ENCODE measurements around the gene SPNS2. TPM values are rescaled to one million over a fixed set of nuclear protein-coding genes. Genes with fewer than 3 reads are reported as not detected.

Gene SPNS2
- total RNA-seq, 1 donor from 2014 or later, result 11.0 TPM

DNA sequence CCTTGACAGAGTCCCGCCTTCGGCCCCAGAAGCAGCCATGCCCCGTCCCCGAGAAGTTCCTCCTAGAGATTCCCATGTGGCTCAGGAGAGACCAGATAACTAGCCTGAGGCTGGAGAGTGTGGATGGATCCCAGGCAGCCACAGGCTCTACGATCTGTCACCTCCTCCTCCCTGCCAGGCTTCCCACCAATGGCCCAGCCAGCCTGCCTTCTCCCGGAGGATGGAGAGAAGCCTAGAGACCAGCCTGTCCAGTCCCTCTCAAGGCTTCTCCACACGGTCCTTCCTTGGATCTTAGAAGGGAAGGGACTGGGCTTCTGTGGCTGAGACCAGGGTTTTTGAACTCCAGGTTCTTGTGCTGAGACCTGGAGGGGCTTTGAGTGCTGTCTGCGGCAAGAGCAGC is 84.0 kb downstream of the SPNS2 start:
- no peak for DNase-seq (ENCODE audit: low spot score in 2 of 2)
- FAIRE-seq, result no peak

DNA sequence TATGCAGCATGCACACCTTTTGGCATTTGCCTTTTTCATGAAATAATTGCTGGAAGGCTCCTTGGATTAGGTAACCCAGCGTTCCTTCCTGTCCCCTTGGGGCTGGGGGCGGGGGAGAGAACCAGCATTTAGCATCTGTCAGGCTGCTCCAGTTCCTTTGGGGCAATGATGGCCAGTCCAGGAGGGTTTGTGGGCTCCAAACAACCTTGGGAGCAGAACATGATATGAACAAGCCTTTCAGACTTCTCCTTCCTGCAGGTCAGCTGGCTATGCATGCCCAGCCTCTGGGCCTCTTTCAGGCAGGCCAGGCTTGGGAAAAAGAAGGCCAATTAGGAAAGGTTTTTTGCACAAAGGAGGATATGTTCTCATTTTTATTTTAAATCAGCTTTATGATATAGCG is 84.5 kb downstream of the SPNS2 start:
- no peak for FAIRE-seq

DNA sequence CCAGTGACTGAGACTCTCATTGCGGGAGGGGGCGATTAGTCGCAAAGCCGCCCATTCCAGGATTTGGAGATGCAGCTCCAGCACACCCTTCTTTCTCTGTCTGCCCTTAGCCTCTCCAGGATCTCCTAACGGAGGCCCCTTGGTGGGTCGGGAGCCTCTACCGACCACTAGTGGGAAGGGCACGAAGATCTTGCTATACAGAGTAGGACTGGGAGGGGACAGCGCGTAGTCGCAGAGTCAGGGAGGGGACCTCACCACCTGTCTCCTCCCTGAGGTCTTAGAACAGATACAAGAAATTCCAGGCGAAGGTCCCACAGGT is 85.1 kb downstream of the SPNS2 start:
- peak in 1 of 2 donors; percentile 51 for DNase-seq (ENCODE audit: low spot score in 2 of 2)
- FAIRE-seq, result no peak

More for the DNA sequence above, 84.5 kb downstream of the SPNS2 start:
- no peak for DNase-seq (ENCODE audit: low spot score in 2 of 2)

DNA sequence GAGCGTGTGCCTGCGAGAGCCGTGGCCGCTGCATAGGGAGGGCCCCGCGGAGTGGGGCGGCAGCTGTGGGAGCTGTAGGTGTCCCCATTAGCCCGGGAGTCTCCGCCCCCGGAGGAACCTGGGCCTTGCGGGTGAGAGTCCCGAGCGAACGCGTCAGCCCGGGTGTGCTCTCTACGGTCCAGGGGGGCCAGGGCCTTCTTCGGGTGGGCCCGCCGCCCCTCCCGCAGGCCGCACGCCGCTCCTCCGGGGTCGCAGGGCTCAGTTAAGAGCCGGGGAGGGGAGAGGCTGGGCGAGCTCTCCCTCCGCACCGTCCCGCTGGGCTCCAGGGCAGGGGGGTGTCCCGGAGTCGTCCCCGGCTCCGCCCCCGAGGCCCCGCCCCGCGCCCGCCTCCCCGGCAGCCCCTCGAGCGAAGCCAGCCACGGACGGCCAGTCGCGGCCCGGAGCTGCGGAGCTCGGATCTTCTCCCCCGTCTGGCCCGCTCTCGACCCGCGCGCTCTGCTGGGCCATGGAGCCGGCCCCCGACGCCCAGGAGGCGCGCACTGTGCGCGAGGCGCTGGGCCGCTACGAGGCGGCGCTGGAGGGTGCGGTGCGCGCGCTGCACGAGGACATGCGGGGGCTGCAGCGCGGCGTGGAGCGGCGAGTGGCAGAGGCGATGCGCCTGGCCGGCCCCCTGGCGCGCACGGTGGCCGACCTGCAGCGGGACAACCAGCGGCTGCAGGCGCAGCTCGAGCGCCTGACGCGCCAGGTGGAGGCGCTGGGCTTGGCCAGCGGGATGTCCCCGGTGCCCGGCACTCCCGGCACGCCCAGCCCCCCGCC is 85.6 kb downstream of the SPNS2 start, which contains the start of gene SMTNL2:
SMTNL2 (plus strand) TSS at position 429 of the 816 bp plus-strand sequence; CDS start at position 506, 77 bp downstream.
- peak in 1 of 2 donors; percentile 73 for DNase-seq (ENCODE audit: low spot score in 2 of 2)

DNA sequence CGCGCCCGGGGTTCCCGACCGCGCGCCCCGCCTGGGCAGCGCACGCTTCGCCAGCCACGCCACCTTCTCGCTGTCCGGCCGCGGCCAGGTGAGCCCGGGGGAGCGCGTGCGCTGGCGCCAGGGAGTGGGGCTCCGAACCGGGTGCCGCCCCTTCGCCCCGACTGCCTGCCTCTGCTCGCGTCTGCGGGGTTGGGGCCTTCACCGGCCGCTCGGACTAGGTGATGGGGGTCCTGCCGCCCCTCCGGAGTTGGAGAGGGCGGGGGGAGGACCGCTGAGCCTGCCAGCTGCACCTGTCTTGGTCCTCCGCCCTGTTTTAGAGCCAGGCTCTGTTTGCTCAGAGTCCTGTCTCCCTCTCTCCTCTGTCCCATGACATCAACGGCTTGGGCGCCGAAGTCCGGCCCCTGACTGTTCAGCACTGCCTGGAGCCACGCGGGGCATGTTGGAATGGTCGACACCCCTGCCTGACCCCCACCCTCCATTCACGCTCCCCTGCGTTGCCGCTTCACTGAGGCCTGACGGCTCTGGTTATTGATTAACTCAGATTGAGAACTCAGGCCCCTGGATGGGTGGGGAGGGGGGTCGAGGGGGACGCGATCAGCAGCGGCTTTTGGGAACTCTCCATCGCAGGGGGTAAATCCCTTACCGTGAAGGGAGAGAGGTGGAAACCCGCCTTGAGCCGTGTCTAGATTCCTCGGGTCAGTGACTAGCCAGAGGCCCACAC is 86.4 kb downstream of the SPNS2 start:
- DNase-seq (ENCODE audit: low spot score in 2 of 2) (no peak), FAIRE-seq (no peak)

More for the DNA sequence above, 85.6 kb downstream of the SPNS2 start, which contains the start of gene SMTNL2:
- no peak for FAIRE-seq

DNA sequence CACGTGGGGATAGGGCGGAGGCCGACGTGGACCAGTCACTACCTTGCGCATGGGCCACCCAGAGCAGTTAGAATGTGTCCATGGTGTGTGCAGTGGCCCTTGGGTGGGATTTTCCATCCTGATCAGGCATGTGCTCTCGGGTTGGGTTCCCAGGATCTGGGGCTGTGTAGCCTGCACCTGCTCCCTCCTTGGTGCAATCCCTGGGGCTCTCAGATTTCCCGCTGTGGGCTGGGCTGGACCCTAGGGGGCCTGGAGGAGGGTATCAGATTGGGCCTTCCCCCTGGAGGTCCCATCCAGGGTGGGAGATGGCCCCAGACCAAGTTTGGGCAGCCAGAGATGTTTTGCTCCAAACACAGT is 86.9 kb downstream of the SPNS2 start:
- DNase-seq (ENCODE audit: low spot score in 2 of 2) (no peak), FAIRE-seq (no peak)

DNA sequence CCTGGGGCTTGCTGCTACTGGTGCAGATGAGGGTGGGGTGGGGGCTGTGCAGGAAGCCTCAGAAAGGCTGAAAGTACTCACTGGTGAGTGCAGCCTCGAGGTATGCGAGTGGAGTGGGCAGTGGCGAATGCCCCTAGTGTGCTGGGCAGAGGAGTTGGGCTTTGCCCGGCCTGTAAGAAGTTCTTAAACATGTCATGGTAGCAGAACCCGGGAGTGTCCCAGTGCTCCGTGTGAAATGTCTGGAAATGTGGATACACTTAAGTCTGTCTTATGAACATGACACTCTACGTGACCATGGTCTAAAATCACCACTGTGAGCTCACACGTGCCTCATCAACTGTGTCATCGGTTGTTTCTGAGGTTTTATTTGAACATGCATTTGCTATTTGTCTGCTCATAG is 87.4 kb downstream of the SPNS2 start:
- DNase-seq (ENCODE audit: low spot score in 2 of 2) (no peak), FAIRE-seq (no peak)

DNA sequence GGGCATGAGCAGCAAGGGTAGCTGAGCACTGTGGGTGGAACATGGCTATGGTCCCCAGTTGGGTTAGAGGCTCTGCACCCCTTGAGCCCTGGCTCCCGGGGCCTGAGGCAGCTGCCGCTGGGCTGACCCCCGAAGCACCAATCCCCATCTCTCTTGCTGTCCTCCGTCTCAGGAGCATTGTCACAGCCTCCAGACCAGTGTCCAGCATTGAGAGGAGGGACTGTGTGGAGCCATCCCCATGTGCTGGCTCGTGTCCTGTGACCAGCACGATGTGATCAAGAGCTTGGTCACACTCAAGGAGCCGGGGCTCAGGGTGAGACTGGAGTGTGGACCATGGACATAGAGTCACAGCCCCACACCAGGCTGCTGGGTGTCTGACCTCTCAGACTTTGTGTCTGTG is 88.5 kb downstream of the SPNS2 start:
- FAIRE-seq (no peak), DNase-seq (ENCODE audit: low spot score in 2 of 2) (no peak)

DNA sequence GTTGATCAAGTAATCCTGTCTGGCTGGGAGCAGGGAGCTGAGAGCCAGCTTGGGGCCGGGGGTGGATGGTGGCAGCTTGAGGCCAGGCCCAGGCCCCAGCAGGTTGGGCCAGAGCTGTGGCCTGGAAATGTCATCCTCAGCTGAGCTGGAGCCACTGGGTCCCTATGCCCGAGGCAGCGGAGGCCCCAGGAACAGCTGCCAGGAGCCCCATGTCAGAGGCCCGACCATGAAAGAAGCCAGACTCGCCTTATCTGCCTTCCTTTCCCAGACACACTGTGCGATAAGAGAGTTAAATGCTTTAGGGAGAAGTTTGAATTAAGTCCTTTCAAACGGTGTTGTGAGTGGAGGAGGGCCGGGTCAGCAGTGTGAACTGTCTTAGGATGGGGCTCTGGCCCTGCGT is 89.1 kb downstream of the SPNS2 start:
- FAIRE-seq (no peak), DNase-seq (ENCODE audit: low spot score in 2 of 2) (no peak)

DNA sequence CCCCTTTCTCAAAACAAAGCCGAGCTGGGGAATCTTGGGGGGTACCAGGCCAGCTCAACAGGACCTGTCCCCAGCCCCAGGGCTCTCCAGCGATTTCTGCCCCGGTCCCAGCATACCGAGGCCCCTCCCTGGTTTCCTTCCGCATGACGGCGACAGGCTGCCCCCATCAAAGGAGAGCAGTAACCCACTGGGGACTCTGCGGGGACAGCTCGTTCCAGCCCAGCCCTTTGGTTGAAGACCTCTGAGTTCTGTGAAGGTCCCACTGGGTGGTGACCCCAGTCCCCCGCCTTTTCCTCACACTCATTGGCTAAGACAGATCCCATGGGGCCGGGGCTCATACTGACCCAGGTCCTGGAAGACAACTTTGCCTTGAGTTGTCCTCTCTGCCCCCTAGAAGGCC is 89.7 kb downstream of the SPNS2 start:
- DNase-seq (ENCODE audit: low spot score in 2 of 2) (no peak), FAIRE-seq (no peak)

Other genes starting within 250 kb of the SPNS2 start
- gene ANKFY1, start 234.9 kb upstream of the SPNS2 start, total RNA-seq, result 33.0 TPM
- 45.7 TPM for gene UBE2G1, start 132.2 kb upstream of the SPNS2 start, total RNA-seq
- 0.41 TPM for gene SPNS3, start 64.9 kb upstream of the SPNS2 start, total RNA-seq
- gene MYBBP1A, start 56.5 kb downstream of the SPNS2 start, total RNA-seq, result 30.2 TPM
- not detected for gene GGT6, start 61.7 kb downstream of the SPNS2 start, total RNA-seq
- 4.1 TPM for gene SMTNL2, start 85.6 kb downstream of the SPNS2 start, total RNA-seq
- gene ALOX15, start 142.8 kb downstream of the SPNS2 start, total RNA-seq, result not detected
- gene PELP1, start 205.3 kb downstream of the SPNS2 start, total RNA-seq, result 24.5 TPM
- gene ARRB2, start 211.8 kb downstream of the SPNS2 start, total RNA-seq, result 16.3 TPM
- gene MED11, start 232.5 kb downstream of the SPNS2 start, total RNA-seq, result 6.1 TPM
- gene ZMYND15, start 241.0 kb downstream of the SPNS2 start, total RNA-seq, result not detected
- gene CXCL16, start 241.0 kb downstream of the SPNS2 start, total RNA-seq, result under 0.01 TPM

Measured in frontal cortex (tissue), 4 donors.